ENCODE results near the gene PPEF1.
"Not testable (repeated sequence)": the region's sequence is repeated elsewhere in the genome, so short reads cannot be mapped to it uniquely, and the experiment has no call there.

The PPEF1 gene

DNA sequence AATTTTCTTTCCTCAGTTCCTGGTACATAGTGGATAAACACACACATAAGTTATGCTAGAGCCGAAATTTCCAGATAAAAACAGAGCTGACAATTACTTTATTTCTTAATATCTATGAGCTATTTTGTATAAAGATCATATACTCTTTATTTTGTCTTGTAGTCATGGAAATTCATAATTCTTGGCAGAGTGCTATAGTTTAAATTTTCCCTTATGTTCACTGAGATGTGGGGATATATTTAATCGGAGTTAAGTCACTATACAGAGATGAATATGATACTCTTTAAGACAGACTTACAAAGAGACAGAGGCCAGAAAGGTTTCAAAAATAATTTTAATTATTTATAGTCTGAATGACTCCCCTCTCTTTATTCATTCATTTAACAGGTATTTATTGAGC lies 89.7 kb downstream of the PPEF1 start:
- Histone ChIP-seq H3K36me3 (ENCODE audit: control insufficient read depth, insufficient read depth, low read length) (no peaks in the 10 kb centered on the region), H3K27me3 (ENCODE audit: control insufficient read depth, insufficient read depth, low read length) (no peaks in the 10 kb centered on the region), H3K27ac (ENCODE audit: low read depth, low read length) (no peak overlapping the region), H3K9me3 (ENCODE audit: control insufficient read depth, insufficient read depth, low read length) (no peaks in the 10 kb centered on the region; the same call in 1 of the 2 replicates), H3K4me1 (ENCODE audit: control insufficient read depth, insufficient read depth, low read length) (peaks cover 8% of the 10 kb centered on the region; the same call in 1 of the 2 replicates), H3K9ac (ENCODE audit: low read depth, low read length) (no peak overlapping the region), H3K4me3 (ENCODE audit: low read depth, low read length) (no peak overlapping the region)

GRCh38 chrX:18799911-18800310 lies 92.5 kb downstream of the PPEF1 start:
- H3K4me1 ChIP-seq (ENCODE audit: control insufficient read depth, insufficient read depth, low read length), result no peaks in the 10 kb centered on the region
- H3K27me3 ChIP-seq (ENCODE audit: control insufficient read depth, insufficient read depth, low read length), result no peaks in the 10 kb centered on the region
- peaks cover 16% of the 10 kb centered on the region for H3K9me3 ChIP-seq (ENCODE audit: control insufficient read depth, insufficient read depth, low read length)
- no peak overlapping the region for H3K27ac ChIP-seq (ENCODE audit: low read depth, low read length)
- H3K36me3 ChIP-seq (ENCODE audit: control insufficient read depth, insufficient read depth, low read length), result no peaks in the 10 kb centered on the region
- H3K9ac ChIP-seq (ENCODE audit: low read depth, low read length), result no peak overlapping the region
- H3K4me3 ChIP-seq (ENCODE audit: low read depth, low read length), result no peak overlapping the region

GRCh38 chrX:18809641-18810040 lies 102.2 kb downstream of the PPEF1 start:
- Histone ChIP-seq H3K9me3 (ENCODE audit: control insufficient read depth, insufficient read depth, low read length) (peaks cover 18% of the 10 kb centered on the region), H3K27me3 (ENCODE audit: control insufficient read depth, insufficient read depth, low read length) (no peaks in the 10 kb centered on the region), H3K36me3 (ENCODE audit: control insufficient read depth, insufficient read depth, low read length) (no peaks in the 10 kb centered on the region), H3K27ac (ENCODE audit: low read depth, low read length) (no peak overlapping the region), H3K9ac (ENCODE audit: low read depth, low read length) (no peak overlapping the region), H3K4me1 (ENCODE audit: control insufficient read depth, insufficient read depth, low read length) (no peaks in the 10 kb centered on the region), H3K4me3 (ENCODE audit: low read depth, low read length) (no peak overlapping the region)

GRCh38 chrX:18810416-18810815 lies 103.0 kb downstream of the PPEF1 start:
- Histone ChIP-seq H3K9ac (ENCODE audit: low read depth, low read length) (no peak overlapping the region), H3K27ac (ENCODE audit: low read depth, low read length) (no peak overlapping the region), H3K36me3 (ENCODE audit: control insufficient read depth, insufficient read depth, low read length) (no peaks in the 10 kb centered on the region), H3K4me3 (ENCODE audit: low read depth, low read length) (no peak overlapping the region), H3K9me3 (ENCODE audit: control insufficient read depth, insufficient read depth, low read length) (peaks cover 17% of the 10 kb centered on the region; the same call in 1 of the 2 replicates), H3K4me1 (ENCODE audit: control insufficient read depth, insufficient read depth, low read length) (no peaks in the 10 kb centered on the region), H3K27me3 (ENCODE audit: control insufficient read depth, insufficient read depth, low read length) (no peaks in the 10 kb centered on the region)

DNA sequence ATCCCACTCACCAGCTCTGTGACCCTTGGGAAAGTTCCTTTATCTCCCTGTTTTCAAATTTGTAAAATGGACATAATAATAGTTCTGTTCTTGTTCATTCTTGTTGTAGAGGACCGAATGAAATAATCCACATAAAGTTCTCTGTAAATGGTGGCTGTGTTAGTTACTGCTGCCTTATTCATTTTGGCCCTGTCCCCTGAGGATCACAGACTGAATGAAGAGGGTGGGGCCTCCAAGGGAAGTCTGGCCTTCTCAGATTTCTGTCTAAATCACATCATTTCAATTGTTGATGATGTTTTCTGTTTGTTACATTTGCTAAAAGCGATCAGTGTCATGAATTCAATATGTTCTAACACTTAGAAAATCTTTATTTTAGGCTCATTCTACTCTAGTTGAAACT lies 117.9 kb downstream of the PPEF1 start:
- Histone ChIP-seq H3K4me3 (ENCODE audit: low read depth, low read length) (no peak overlapping the region), H3K9ac (ENCODE audit: low read depth, low read length) (no peak overlapping the region)

GRCh38 chrX:18828832-18829404 lies 121.5 kb downstream of the PPEF1 start:
- peaks cover 19% of the 10 kb centered on the region for H3K9me3 ChIP-seq (ENCODE audit: control insufficient read depth, insufficient read depth, low read length)
- no peaks in the 10 kb centered on the region for H3K27me3 ChIP-seq (ENCODE audit: control insufficient read depth, insufficient read depth, low read length)
- H3K36me3 ChIP-seq (ENCODE audit: control insufficient read depth, insufficient read depth, low read length), result no peaks in the 10 kb centered on the region
- no peak overlapping the region for H3K9ac ChIP-seq (ENCODE audit: low read depth, low read length)
- H3K4me1 ChIP-seq (ENCODE audit: control insufficient read depth, insufficient read depth, low read length), result no peaks in the 10 kb centered on the region
- H3K27ac ChIP-seq (ENCODE audit: low read depth, low read length), result no peak overlapping the region
- no peak overlapping the region for H3K4me3 ChIP-seq (ENCODE audit: low read depth, low read length)

More for the DNA sequence above, 117.9 kb downstream of the PPEF1 start:
- no peak overlapping the region for H3K27ac ChIP-seq (ENCODE audit: low read depth, low read length)
- peaks cover 24% of the 10 kb centered on the region for H3K9me3 ChIP-seq (ENCODE audit: control insufficient read depth, insufficient read depth, low read length)
- H3K27me3 ChIP-seq (ENCODE audit: control insufficient read depth, insufficient read depth, low read length), result no peaks in the 10 kb centered on the region
- H3K36me3 ChIP-seq (ENCODE audit: control insufficient read depth, insufficient read depth, low read length), result no peaks in the 10 kb centered on the region
- no peaks in the 10 kb centered on the region for H3K4me1 ChIP-seq (ENCODE audit: control insufficient read depth, insufficient read depth, low read length)

- H3K27me3 ChIP-seq (ENCODE audit: control insufficient read depth, insufficient read depth, low read length), result no peaks in the 10 kb centered on the region
- H3K9ac ChIP-seq (ENCODE audit: low read depth, low read length), result no peak overlapping the region
- H3K9me3 ChIP-seq (ENCODE audit: control insufficient read depth, insufficient read depth, low read length), result peaks cover 14% of the 10 kb centered on the region; the same call in 1 of the 2 replicates
- no peaks in the 10 kb centered on the region for H3K4me1 ChIP-seq (ENCODE audit: control insufficient read depth, insufficient read depth, low read length)
- no peak overlapping the region for H3K4me3 ChIP-seq (ENCODE audit: low read depth, low read length)
- no peak overlapping the region for H3K27ac ChIP-seq (ENCODE audit: low read depth, low read length)
- H3K36me3 ChIP-seq (ENCODE audit: control insufficient read depth, insufficient read depth, low read length), result no peaks in the 10 kb centered on the region
Measured at GRCh38 chrX:18833071-18833731, 125.8 kb downstream of the PPEF1 start.

GRCh38 chrX:18847901-18848300 lies 140.5 kb downstream of the PPEF1 start:
- H3K9ac ChIP-seq (ENCODE audit: low read depth, low read length); H3K4me1 ChIP-seq (ENCODE audit: control insufficient read depth, insufficient read depth, low read length); H3K36me3 ChIP-seq (ENCODE audit: control insufficient read depth, insufficient read depth, low read length); H3K4me3 ChIP-seq (ENCODE audit: low read depth, low read length); H3K27ac ChIP-seq (ENCODE audit: low read depth, low read length); H3K27me3 ChIP-seq (ENCODE audit: control insufficient read depth, insufficient read depth, low read length): not testable (repeated sequence)
- H3K9me3 ChIP-seq (ENCODE audit: control insufficient read depth, insufficient read depth, low read length), result peaks cover 42% of the 10 kb centered on the region; the same call in 1 of the 2 replicates

GRCh38 chrX:18855919-18856644 lies 148.6 kb downstream of the PPEF1 start:
- no peak overlapping the region for H3K27ac ChIP-seq (ENCODE audit: low read depth, low read length)
- no peaks in the 10 kb centered on the region for H3K4me1 ChIP-seq (ENCODE audit: control insufficient read depth, insufficient read depth, low read length)
- no peaks in the 10 kb centered on the region for H3K27me3 ChIP-seq (ENCODE audit: control insufficient read depth, insufficient read depth, low read length)
- H3K9me3 ChIP-seq (ENCODE audit: control insufficient read depth, insufficient read depth, low read length), result peaks cover 15% of the 10 kb centered on the region; the same call in 1 of the 2 replicates
- H3K9ac ChIP-seq (ENCODE audit: low read depth, low read length), result no peak overlapping the region
- H3K36me3 ChIP-seq (ENCODE audit: control insufficient read depth, insufficient read depth, low read length), result no peaks in the 10 kb centered on the region
- H3K4me3 ChIP-seq (ENCODE audit: low read depth, low read length), result no peak overlapping the region

GRCh38 chrX:18856645-18856997 lies 149.2 kb downstream of the PPEF1 start:
- no peaks in the 10 kb centered on the region for H3K36me3 ChIP-seq (ENCODE audit: control insufficient read depth, insufficient read depth, low read length)
- no peaks in the 10 kb centered on the region for H3K27me3 ChIP-seq (ENCODE audit: control insufficient read depth, insufficient read depth, low read length)
- H3K4me1 ChIP-seq (ENCODE audit: control insufficient read depth, insufficient read depth, low read length), result no peaks in the 10 kb centered on the region
- H3K4me3 ChIP-seq (ENCODE audit: low read depth, low read length), result no peak overlapping the region
- H3K9ac ChIP-seq (ENCODE audit: low read depth, low read length), result no peak overlapping the region
- H3K27ac ChIP-seq (ENCODE audit: low read depth, low read length), result no peak overlapping the region
- peaks cover 17% of the 10 kb centered on the region; the same call in 1 of the 2 replicates for H3K9me3 ChIP-seq (ENCODE audit: control insufficient read depth, insufficient read depth, low read length)

GRCh38 chrX:18861511-18861910 lies 154.1 kb downstream of the PPEF1 start:
- no peak overlapping the region for H3K27ac ChIP-seq (ENCODE audit: low read depth, low read length)
- no peak overlapping the region for H3K9ac ChIP-seq (ENCODE audit: low read depth, low read length)
- H3K9me3 ChIP-seq (ENCODE audit: control insufficient read depth, insufficient read depth, low read length), result peaks cover 21% of the 10 kb centered on the region; the same call in 1 of the 2 replicates
- H3K36me3 ChIP-seq (ENCODE audit: control insufficient read depth, insufficient read depth, low read length), result no peaks in the 10 kb centered on the region
- H3K4me3 ChIP-seq (ENCODE audit: low read depth, low read length), result no peak overlapping the region
- peaks cover 5% of the 10 kb centered on the region; the same call in 1 of the 2 replicates for H3K4me1 ChIP-seq (ENCODE audit: control insufficient read depth, insufficient read depth, low read length)
- no peaks in the 10 kb centered on the region for H3K27me3 ChIP-seq (ENCODE audit: control insufficient read depth, insufficient read depth, low read length)
